OCI-M2 (cell line): Measurements from ENCODE around the gene C5orf34.
"Not testable (repeated sequence)": the region's sequence is repeated elsewhere in the genome, so short reads cannot be mapped to it uniquely, and the experiment has no call there.

Source experiments
- DNase-seq: peaks from one replicate; lab custom pipeline; 2025; ENCODE audit not compliant: unreplicated experiment; lab: John Stamatoyannopoulos, UW

C5orf34 gene

GRCh38 chr5:43520615-43521014, 5.7 kb upstream of the C5orf34 start:
- no peak for DNase-seq

- no peak for DNase-seq
These were observed 715 bp upstream of the C5orf34 start for GRCh38 chr5:43515678-43516048.

GRCh38 chr5:43514471-43514815, 505 bp downstream of the C5orf34 start:
- no peak for DNase-seq

GRCh38 chr5:43514025-43514424, 923 bp downstream of the C5orf34 start:
- DNase-seq, result no peak

GRCh38 chr5:43511062-43511461, 3.9 kb downstream of the C5orf34 start:
- DNase-seq, result not testable (repeated sequence)

- DNase-seq, result no peak
These were observed 16.4 kb downstream of the C5orf34 start for GRCh38 chr5:43498581-43498980.

- no peak for DNase-seq
These were observed 17.4 kb downstream of the C5orf34 start for GRCh38 chr5:43497311-43498104.

- DNase-seq, result no peak
These were observed 23.6 kb downstream of the C5orf34 start for GRCh38 chr5:43491326-43491725.

- no peak for DNase-seq
These were observed 28.6 kb downstream of the C5orf34 start for GRCh38 chr5:43486353-43486752.

- DNase-seq, result no peak
These were observed 29.5 kb downstream of the C5orf34 start for GRCh38 chr5:43485406-43485805.

- DNase-seq, result peak; percentile 71
These were observed 30.7 kb downstream of the C5orf34 start for GRCh38 chr5:43484106-43484849.

GRCh38 chr5:43483298-43484105, 31.4 kb downstream of the C5orf34 start, which contains the start of gene TMEM267:
TMEM267 (minus strand) TSS chr5:43483865; CDS start chr5:43453969, 29,896 bp downstream.
- peak; percentile 63 for DNase-seq

- DNase-seq, result no peak
These were observed 32.3 kb downstream of the C5orf34 start for GRCh38 chr5:43482490-43483297.

GRCh38 chr5:43469671-43470391, 45.1 kb downstream of the C5orf34 start:
- no peak for DNase-seq

GRCh38 chr5:43467100-43467499, 47.8 kb downstream of the C5orf34 start:
- no peak for DNase-seq

- not testable (repeated sequence) for DNase-seq
These were observed 49.5 kb downstream of the C5orf34 start for GRCh38 chr5:43465455-43465854.

- DNase-seq, result no peak
These were observed 53.9 kb downstream of the C5orf34 start for GRCh38 chr5:43461066-43461465.

GRCh38 chr5:43456556-43456955, 58.4 kb downstream of the C5orf34 start:
- no peak for DNase-seq

- not testable (repeated sequence) for DNase-seq
These were observed 73.4 kb downstream of the C5orf34 start for GRCh38 chr5:43441575-43441974.

- DNase-seq, result no peak
These were observed 77.8 kb downstream of the C5orf34 start for GRCh38 chr5:43437062-43437660.
